ENCODE data around the gene FYN. TPM values are rescaled to one million over a fixed set of nuclear protein-coding genes. Genes with fewer than 3 reads are reported as not detected.
A peak's percentile ranks its signal among the peaks of the same experiment; 100 is the strongest.

Gene FYN
- total RNA-seq, 1 experiment from 2014 or later, result 51.5 TPM

GRCh38 chr6:111806561-111807497 lies 66.4 kb downstream of the FYN start:
- DNase-seq (ENCODE audit: low read depth), result peak; percentile 33

- no peak for DNase-seq (ENCODE audit: low read depth)
These were observed 67.1 kb downstream of the FYN start for GRCh38 chr6:111806165-111806547.

- DNase-seq (ENCODE audit: low read depth), result peak; percentile 87
These were observed 67.6 kb downstream of the FYN start for GRCh38 chr6:111805511-111806164.

GRCh38 chr6:111804627-111805235 lies 68.5 kb downstream of the FYN start:
- peak; percentile 84 for DNase-seq (ENCODE audit: low read depth)

- DNase-seq (ENCODE audit: low read depth), result peak; percentile 32
These were observed 69.4 kb downstream of the FYN start for GRCh38 chr6:111803804-111804203.

GRCh38 chr6:111803371-111803770 lies 69.9 kb downstream of the FYN start:
- DNase-seq (ENCODE audit: low read depth), result no peak

GRCh38 chr6:111802720-111803330 lies 70.4 kb downstream of the FYN start:
- DNase-seq (ENCODE audit: low read depth), result no peak

- DNase-seq (ENCODE audit: low read depth), result no peak
These were observed 71.2 kb downstream of the FYN start for GRCh38 chr6:111802015-111802414.

- no peak for DNase-seq (ENCODE audit: low read depth)
These were observed 72.4 kb downstream of the FYN start for GRCh38 chr6:111800821-111801220.

- DNase-seq (ENCODE audit: low read depth), result no peak
These were observed 72.9 kb downstream of the FYN start for GRCh38 chr6:111800259-111800765.

- no peak for DNase-seq (ENCODE audit: low read depth)
These were observed 73.5 kb downstream of the FYN start for GRCh38 chr6:111799576-111800258.

GRCh38 chr6:111798281-111798725 lies 74.9 kb downstream of the FYN start:
- no peak for DNase-seq (ENCODE audit: low read depth)

- no peak for DNase-seq (ENCODE audit: low read depth)
These were observed 76.8 kb downstream of the FYN start for GRCh38 chr6:111796310-111796918.

GRCh38 chr6:111795558-111795957 lies 77.7 kb downstream of the FYN start:
- DNase-seq (ENCODE audit: low read depth), result no peak

GRCh38 chr6:111794727-111795452 lies 78.4 kb downstream of the FYN start:
- DNase-seq (ENCODE audit: low read depth), result peak; percentile 49

- DNase-seq (ENCODE audit: low read depth), result no peak
These were observed 79.0 kb downstream of the FYN start for GRCh38 chr6:111794300-111794699.

- no peak for DNase-seq (ENCODE audit: low read depth)
These were observed 79.5 kb downstream of the FYN start for GRCh38 chr6:111793711-111794111.

- no peak for DNase-seq (ENCODE audit: low read depth)
These were observed 80.1 kb downstream of the FYN start for GRCh38 chr6:111792914-111793700.

GRCh38 chr6:111792241-111792640 lies 81.0 kb downstream of the FYN start:
- DNase-seq (ENCODE audit: low read depth), result no peak

All from RPMI7951 (cell line).